GM21717 (cell line): ENCODE data around the gene TUBA1C.
"Not testable (repeated sequence)": the region's sequence is repeated elsewhere in the genome, so short reads cannot be mapped to it uniquely, and the experiment has no call there.

Experiments
- ATAC-seq: cut with Tn5 transposase; IDR thresholded peaks from one replicate; pipeline ENCODE4 v1.9.1; 2021; ENCODE audit warnings: mild to moderate bottlenecking, moderate library complexity; ENCODE audit not compliant: unreplicated experiment

The TUBA1C gene

DNA sequence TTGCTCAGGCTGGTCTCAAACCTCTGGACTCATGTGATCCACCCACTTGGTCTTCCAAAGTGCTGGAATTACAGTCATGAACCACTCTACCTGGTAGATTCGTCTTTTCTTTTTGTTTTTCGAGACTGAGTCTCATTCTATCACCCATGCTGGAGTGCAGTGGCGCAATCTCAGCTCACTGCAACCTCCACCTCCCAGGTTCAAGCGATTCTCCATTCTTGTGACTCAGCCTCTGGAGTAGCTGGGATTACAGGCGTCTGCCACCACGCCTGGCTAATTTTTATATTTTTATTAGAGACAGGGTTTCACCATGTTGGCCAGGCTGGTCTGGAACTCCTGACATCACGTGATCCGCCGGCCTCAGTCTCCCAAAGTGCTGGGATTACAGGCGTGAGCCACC lies 9.4 kb upstream of the TUBA1C start:
- ATAC-seq = not testable (repeated sequence)

DNA sequence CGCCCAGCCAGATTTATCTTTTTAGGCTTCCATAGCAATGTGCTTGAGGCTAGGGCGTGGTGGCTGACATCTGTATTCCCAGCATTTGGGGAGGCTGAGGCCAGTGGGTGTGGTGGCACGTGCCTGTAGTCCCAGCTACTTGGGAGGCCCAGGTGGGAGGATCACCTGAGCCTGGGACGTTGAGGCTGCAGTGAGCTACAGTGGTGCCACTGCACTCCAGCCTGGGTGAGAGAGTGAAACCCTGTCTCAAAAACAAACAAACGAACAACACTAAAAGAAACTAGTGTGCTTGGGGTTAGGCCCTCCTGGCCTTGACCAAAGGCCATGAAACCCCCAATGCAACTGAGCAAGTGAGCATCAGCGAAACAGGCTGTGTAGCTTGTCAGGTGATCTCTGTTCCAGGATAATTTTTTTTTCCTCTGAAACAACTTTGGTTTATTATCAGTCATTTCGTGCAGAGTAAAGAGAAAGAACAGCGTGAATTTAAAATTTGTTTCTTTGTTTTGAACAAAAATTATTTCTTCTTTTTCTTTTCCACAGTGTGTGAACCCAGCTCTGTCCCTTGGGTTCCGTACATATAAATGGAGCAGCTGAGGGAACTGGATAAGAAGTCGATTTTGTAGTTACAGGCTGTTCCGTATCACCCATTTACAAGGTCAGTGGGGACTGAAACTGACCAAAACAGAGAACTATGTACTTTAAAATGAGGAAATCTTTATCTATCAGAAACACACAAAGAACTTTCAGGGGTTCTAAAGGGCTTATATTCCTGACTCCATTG lies 8.8 kb upstream of the TUBA1C start:
- ATAC-seq = no peak

DNA sequence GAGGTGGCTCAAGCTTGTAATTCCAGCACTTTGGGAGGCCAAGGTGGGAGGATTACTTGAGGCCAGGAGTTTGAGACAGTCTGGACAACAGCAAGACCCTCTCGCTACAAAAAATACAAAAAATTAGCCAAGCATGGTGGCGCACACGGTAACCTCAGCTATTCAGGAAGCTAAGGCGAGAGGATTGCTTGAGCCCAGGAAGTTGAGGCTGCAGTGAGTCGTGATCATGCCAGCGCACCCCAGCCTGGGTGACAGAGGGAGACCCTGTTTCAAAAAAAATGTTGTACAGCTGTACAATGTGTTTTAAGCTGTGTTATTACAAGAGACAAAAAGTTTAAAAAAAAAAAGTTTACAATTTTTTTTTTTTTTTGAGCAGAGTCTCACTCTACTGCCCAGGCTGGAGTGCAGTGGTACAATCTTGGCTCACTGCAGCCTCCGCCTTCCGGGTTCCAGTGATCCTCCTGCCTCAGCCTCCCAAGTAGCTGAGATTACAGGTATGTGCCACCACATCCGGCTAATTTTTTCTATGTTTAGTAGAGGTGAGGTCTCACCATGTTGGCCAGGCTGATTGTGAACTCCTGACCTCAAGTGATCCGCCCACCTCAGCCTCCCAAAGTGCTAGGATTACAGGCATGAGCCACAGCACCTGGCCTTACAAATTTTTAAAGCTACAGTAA lies 7.2 kb upstream of the TUBA1C start:
- not testable (repeated sequence) for ATAC-seq

DNA sequence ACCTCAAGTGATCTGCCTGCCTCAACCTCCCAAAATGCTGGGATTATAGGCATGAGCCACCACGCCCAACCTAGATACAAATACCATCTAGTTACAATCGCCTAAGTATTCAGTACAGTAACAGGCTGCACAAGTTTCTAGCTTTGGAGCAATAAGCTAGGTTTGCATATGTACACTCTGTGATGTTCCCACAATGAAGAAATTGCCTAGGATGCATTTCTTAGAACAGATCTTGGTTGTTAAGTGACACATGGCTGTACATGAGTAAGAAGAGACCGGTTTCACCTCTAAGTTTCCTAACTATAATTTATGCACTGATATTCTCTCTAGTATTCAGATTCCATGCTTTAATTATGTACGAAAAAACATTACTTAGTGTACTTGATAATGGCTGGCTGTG lies 5.4 kb upstream of the TUBA1C start:
- no peak for ATAC-seq

DNA sequence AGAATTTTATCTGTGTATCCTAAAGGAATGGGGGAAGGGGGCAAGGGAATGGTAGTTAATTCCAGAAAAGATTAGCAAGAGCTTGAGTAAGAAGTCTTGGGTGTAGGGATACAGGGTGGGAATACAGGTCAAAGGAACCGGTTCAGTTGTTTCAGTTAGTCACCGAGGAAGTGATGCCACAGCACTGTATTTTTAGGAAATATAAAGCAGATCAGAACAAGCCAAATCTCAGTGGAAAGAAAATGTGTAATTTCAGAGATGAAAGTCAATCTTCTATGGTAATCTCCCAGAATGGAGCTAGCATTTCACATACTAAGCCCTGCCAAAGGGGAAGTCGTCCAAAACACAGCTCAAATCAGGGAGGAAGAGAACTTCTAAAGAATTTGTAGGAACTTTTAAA lies 4.7 kb upstream of the TUBA1C start:
- ATAC-seq = no peak

DNA sequence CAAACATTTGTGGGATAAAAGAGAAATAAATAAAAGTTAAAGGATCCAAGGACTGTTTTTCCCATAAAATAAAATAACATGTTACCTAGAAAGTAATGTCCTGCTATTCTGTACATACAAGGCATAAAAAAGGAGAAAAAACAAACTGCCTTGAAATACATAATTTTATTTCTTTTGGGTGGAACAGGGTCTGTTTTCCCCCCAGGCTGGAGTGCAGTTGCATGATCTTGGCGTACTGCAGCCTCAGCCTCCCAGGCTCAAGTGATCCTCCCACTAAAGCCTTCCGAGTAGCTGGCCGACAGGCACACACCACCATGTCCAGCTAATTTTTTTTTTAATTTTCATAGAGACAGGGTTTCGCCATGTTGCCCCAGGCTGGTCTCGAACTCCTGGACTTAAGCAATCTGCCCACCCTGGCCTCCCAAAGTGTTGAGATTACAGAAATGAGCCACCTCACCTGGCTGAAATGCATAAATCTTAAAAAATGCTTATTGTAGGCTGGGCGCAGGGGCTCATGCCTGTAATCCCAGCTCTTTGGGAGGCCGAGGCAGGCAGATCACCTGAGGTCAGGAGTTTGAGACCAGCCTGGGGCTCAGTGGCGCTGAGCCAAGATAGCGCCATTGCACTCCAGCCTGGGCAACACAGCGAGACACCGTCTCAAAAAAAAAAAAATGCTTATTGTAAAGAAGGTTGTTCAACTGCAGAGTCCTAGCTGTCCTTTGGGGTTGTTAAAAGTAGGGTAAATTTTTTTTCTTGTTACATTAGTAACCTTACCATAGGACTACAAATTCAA lies 4.1 kb upstream of the TUBA1C start:
- no peak for ATAC-seq

DNA sequence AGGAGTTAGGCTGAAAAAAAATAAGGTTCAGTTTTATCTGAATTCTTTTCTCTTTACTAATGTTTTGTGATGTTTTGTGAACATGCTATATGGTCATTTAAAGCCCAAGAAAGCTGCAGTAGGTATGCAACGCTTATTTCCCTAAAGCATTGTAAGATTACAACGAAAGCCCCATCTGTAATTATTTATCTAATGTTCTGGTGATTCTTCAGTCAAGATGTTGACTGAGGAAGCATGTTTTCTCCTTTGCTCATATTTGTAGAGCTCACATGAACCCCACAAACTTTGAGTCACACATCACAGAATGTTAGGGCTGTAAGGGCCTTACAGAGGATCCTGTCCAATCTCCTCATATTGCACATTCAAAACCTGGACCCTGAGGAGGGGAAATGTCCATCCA lies 3.2 kb upstream of the TUBA1C start:
- ATAC-seq = no peak

DNA sequence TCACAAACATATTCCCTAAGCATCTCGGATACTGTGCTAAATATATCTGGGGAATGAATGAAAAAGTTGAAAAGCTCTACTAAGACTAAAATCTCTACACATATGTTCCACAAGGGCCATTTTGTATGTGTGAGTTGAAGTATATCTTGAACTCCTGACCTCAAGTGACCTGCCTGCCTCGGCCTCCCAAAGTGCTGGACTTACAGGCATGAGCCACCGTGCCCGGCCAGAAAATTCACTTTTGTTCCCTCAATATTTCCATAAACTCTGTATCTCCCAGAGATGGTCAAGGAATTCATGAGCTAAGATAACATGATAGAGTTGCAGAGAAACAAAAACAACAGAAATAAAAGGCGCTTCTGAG lies 1.5 kb upstream of the TUBA1C start:
- ATAC-seq = no peak

DNA sequence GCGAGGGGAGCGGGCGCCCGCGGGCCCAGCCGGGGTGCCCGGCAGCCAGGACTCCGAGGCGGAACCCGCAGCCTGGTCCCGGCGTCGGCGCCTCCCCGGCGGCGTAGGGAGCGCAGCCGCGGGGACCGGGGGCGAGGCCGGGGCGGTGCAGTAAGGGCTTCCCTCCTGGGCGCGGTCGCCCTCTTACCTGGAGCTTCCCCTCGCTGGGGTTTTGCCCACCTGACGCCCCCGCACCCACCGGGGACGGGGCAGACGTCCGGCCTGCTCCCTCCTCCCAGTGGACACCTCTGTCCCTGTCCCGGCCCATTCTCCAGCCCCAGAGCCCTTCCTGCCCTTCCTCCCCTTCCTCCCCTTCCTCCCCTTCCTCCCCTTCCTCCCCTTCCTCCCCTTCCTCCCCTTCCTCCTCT lies 413 bp upstream of the TUBA1C start:
- peak; percentile 22 for ATAC-seq

DNA sequence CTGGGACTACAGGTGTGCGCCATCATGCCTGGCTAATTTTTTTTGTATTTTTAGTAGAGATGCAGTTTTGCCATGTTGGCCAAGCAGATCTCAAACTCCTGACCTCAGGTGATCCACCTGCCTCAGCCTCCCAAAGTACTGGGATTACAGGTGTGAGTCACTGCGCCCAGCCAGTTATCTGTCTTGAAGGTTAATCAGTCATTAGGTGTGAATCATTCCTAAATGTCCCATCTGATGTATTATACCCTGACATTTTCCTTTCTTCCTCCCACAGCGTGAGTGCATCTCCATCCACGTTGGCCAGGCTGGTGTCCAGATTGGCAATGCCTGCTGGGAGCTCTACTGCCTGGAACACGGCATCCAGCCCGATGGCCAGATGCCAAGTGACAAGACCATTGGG lies 4.3 kb downstream of the TUBA1C start:
- ATAC-seq = not testable (repeated sequence)

DNA sequence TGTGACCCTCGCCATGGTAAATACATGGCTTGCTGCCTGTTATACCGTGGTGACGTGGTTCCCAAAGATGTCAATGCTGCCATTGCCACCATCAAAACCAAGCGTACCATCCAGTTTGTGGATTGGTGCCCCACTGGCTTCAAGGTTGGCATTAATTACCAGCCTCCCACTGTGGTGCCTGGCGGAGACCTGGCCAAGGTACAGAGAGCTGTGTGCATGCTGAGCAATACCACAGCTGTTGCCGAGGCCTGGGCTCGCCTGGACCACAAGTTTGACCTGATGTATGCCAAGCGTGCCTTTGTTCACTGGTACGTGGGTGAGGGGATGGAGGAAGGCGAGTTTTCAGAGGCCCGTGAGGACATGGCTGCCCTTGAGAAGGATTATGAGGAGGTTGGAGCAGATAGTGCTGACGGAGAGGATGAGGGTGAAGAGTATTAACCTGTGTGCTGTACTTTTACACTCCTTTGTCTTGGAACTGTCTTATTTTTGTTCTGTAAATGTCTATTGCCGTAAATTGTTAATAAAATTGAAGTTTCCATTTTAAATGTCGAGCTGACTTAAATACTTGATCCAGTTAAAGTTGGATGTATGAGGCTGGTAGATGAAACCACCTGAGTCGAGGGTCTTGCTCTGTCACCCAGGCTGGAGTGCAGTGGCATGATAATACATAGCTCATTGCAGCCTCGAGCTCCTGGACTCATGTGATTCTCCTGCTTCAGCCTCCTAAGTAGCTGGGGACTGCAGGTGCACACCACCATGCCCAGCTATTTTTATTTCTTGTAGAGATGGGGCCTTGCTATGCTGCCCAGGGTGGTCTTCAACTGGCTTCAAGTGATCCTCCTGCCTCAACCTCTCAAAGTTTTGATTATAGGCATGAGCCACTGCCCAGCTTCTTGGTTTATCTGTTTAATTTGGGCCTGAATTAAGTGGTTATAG lies 8.2 kb downstream of the TUBA1C start:
- ATAC-seq = no peak

DNA sequence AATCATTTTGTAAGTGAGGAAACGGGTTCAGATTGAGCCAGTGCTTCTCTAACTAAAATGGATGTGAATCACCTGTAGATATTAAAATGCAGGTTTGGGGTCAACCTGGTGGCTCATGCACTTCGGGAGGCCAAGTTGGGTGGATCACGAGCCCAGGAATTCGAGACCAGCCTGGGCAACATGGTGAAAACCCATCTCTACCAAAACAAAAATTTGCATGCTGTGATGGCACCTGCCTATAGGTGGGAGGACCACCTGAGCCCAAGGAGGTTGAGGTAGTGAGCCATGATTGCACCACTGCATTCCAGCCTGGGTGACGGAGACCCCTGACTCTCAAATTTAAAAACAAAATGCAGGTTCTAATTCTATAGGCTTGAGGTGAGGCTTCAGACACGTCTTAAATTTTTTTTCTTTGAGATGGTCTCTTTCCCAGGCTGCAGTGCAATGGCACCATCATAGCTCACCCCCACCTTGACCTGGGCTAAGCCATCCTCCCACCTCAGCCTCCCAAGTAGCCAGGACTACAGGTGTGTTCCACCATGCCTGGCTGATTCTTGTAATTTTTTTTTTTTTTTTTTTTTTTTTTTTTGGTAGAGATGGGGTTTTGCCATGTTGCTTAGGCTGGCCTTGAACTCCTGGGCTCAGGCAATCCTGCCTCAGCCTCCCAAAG lies 9.0 kb downstream of the TUBA1C start:
- no peak for ATAC-seq

DNA sequence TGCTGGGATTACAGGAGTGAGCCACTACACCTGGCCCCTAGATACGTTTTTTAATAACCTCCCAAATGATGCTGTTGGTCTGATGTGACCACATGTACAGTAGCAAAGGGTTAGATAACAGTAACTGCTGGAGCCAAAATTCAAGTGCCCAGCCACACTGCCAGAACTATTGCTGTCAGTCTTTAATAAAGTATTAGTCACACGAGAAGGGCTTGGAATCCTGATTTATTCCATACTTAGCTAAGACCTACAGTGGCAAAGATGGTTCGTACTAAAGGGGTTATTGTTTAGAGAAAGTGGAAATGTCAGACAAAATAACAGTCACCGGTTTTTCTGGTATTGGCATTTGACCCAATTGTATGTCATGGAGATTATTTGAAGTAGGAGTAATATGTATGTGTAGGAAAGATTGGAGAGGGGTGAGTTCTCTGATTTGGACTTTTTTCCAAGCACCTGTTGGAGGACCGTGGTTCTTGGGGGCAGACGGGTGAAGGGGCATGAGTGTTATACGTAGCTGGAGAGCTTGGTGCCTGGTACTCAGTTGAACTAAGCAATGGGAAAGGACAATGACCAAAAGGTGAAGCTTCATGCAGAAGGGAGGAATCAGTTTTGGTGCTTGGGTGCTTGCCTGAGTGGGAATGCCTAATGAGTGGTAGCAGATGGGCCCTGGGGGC lies 9.7 kb downstream of the TUBA1C start:
- no peak for ATAC-seq

DNA sequence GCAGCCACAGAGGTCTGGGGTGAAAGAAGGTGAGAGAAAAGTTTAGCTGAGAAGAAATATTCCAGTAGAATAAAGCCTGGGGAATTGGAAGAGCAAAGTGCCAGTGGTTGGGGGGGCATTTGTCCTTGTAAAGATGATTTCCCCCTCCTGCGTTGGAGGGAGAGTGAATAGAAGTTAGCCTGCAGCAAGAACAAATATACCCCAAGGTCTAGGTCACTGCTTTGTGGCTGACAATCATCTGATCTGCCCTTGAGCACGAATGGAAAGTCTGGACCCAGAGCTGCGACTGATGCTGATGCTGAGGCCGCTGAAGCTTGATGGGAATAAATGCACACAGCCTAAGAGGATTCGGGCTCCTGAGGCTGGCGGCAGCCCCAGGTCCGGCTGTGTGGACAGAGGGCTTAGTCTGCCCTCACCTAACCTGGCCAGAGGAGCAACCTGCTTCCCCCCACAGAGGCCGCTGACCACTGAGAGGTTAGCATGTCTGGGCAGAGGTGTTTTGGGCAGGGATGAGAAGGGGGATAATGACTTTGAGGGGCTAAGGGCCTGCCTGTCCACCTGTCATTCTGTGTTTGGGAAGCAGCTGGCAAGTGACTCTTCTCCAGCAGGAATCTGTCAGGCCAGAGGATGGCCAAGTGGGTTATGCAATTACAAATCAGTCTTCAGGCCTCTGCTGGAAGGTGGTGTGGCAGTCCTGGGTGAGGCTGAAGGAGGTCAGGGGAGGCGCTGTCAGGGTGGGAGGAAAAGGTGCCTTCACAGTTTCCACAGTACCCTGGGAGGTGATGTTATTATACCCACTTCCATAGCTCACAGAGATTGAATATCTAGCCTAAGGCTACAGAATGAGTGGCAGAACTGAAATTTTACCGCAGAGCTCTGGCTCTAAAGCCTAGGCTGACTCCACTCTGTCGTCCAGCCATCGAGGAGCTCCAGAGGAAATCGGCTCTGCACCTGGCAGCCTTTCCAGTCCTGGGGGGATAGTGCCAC lies 11.7 kb downstream of the TUBA1C start:
- ATAC-seq = no peak

DNA sequence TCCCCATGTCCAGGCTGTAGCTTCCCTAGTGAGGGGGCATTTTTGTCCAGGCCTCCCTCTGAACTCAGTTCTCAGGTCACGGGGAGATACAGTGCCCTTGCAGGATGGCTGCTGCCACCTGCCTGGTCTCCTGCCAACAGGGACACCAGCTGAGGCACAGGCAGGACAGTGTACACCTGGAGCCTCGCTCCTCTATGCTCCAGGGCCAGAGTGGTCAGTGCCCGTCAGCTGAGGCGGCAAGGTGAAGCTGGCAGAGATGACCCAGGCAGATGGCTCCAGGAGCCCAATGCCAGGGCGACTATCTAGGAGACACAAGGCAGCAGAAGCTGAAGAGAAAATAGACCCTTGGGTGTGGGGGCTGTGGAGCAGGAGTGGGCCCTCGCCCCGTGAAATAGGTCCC lies 12.6 kb downstream of the TUBA1C start:
- ATAC-seq = no peak

DNA sequence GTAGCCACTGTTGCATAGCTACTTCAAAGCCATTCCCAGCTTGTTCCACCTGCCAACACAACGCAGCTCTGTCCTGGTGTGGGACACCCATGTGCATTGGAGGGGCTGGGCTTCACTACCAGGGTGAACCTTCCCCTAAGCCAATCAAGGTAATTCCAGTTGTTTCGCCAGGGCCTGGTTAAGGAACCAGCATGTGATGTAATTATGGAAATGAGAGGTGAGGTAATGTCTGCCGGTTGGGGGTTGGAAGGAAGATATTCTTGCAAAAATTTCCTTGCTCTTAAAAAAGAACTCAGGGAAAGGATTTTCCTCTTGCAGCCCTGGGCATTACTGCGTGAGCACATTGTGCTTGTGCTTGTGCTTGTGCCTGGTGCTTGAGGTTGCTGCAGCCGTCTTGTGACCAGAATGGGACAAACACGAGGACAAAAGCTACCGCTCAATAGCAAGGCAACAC lies 14.9 kb downstream of the TUBA1C start:
- no peak for ATAC-seq

DNA sequence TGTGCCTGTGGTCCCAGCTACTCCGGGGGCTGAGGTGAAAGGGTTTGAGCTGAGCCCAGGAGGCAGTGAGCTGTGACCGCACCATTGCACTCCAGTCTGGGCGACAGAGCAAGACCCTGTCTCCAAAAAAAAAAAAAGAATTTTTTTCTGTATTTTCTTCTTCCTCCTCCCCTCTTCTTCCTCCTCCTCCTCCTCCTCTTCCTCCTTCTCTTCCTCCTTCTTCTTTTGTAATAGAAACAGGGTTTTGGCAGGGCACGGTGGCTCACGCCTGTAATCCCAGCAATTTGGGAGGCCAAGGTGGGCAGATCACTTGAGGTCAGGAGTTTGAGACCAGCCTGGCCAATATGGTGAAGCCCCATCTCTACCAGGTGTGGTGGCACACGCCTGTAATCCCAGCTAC lies 15.7 kb downstream of the TUBA1C start:
- ATAC-seq = not testable (repeated sequence)

DNA sequence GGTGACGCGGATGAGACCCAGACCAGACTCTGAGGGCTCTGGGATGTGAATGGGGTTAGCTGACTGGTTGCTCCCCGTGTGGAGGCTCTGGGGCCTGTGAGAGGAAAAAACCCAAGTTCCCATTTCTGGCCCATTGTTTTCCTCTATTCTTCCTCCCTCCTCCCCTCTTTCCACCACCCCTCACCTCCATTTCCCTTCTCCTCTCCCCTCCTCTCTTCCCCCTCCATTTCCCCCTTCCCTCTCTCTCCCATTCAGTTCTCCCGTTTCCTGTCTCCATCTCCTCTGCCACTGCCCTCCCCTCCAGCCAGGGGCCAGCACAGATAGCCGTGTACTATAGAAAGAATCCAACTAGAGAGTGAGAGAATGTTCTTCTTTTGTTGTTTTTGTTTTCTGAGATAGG lies 17.4 kb downstream of the TUBA1C start:
- ATAC-seq = no peak
